ENCODE measurements around the gene PRAF2.

- TF ChIP-seq CTCF (IDR thresholded peaks at IDR 0.05) (no peak), POLR2AphosphoS5 (IDR thresholded peaks at IDR 0.05) (no peak), POLR2A (IDR thresholded peaks at IDR 0.05) (no peak), EP300 (IDR thresholded peaks at IDR 0.05) (no peak)
These were observed 12.9 kb downstream of the PRAF2 start for GRCh38 chrX:49060914-49061313.

All from stomach (tissue), 4 donors.